Kidney (tissue), 14 donors: Measurements from ENCODE around the gene CNTNAP4. TPM values are rescaled to one million over a fixed set of nuclear protein-coding genes. Genes with fewer than 3 reads are reported as not detected.

ENCODE experiments used
- DNase-seq, 5 donors: peaks; one replicate each; pipeline ENCODE4 v3.0.0-alpha.2; 2013 to 2020
- FAIRE-seq: peaks from 2 replicates; lab custom pipeline; 2012; peaks lifted over from hg19 to GRCh38; lab: Jason Lieb, UNC
- H3K27ac ChIP-seq, 2 donors: one replicate each; pipeline ENCODE4 v1.7.0; 2013; ENCODE audit warnings: low read depth in 2 of 2, low read length in 2 of 2, inconsistent platforms in 1 of 2
- H3K27me3 ChIP-seq: one replicate; pipeline ENCODE4 v1.7.1; 2013; ENCODE audit warnings: low read length, inconsistent platforms; ENCODE audit not compliant: control insufficient read depth, insufficient read depth
- H3K36me3 ChIP-seq, 3 donors: one replicate each; pipeline versions ENCODE4 v1.7.0 to v1.7.1; 2013; ENCODE audit warnings: low read length in 3 of 3, control low read depth in 1 of 3, inconsistent platforms in 1 of 3; ENCODE audit not compliant: insufficient read depth in 3 of 3, control insufficient read depth in 2 of 3
- H3K4me1 ChIP-seq, 3 donors: one replicate each; pipeline versions ENCODE4 v1.7.0 to v1.7.1; 2013; ENCODE audit warnings: low read length in 3 of 3, inconsistent platforms in 1 of 3, low read depth in 1 of 3; ENCODE audit not compliant: control insufficient read depth in 2 of 3, insufficient read depth in 2 of 3
- H3K4me3 ChIP-seq, 3 donors: one replicate each; pipeline versions ENCODE4 v1.7.0 to v1.8.1; 2013; ENCODE audit warnings: low read length in 3 of 3, control low read depth in 1 of 3, inconsistent platforms in 1 of 3
- H3K9ac ChIP-seq, 3 donors: one replicate each; pipeline versions ENCODE4 v1.7.0 to v1.7.1; 2013; ENCODE audit warnings: low read length in 3 of 3, control low read depth in 1 of 3, inconsistent platforms in 1 of 3
- H3K9me3 ChIP-seq, 3 donors: one replicate each; pipeline versions ENCODE4 v1.7.0 to v1.7.1; 2013; ENCODE audit warnings: low read length in 3 of 3, control low read depth in 1 of 3, inconsistent platforms in 1 of 3; ENCODE audit not compliant: control insufficient read depth in 2 of 3, insufficient read depth in 1 of 3
- intact Hi-C: fragments of 100-400 bp; cut with DNase I; formaldehyde crosslinking; loops from one replicate; pipeline ENCODE4 v1.11.1; 2022
- polyA plus RNA-seq: library from polyadenylated mRNA; stranded (reverse); fragments of 350-450 nt; fragmentation: Illumina TruSeq; extraction: RNeasy Lipid Tissue Mini Kit (QIAGEN cat#74804); gene quantifications from one replicate; pipeline ENCODE4 v1.2.3, GENCODE V29; 2014; ENCODE audit warnings: low read depth, low replicate concordance; ENCODE audit not compliant: insufficient read depth
- total RNA-seq: library from RNA; stranded (reverse); fragmentation: NEBNext Ultra II Directional; extraction: Animal tissue kit (Norgen Biotek cat#: 25700); gene quantifications from one replicate; pipeline ENCODE4 v1.2.1, GENCODE V29; 2021
- TF ChIP-seq, protein P1 (sequence below): IDR thresholded peaks from 3 replicates; pipeline ENCODE4 v1.5.1; 2012; ENCODE audit warnings: mild to moderate bottlenecking, moderate library complexity, borderline replicate concordance; ENCODE audit not compliant: insufficient read depth; ENCODE audit errors: extremely low read depth
- donor health status: control.
- donor health status: control.
- donor health status: control.
- donor health status: control.
- donor health status: control.
- donor health status: DM: yes; HTN: yes; CAD: no.
- donor health status: Normal renal cell carcinoma (clear cell type).

Gene CNTNAP4
- total and polyA plus RNA-seq, 2 donors from 2014 or later: not detected

DNA sequence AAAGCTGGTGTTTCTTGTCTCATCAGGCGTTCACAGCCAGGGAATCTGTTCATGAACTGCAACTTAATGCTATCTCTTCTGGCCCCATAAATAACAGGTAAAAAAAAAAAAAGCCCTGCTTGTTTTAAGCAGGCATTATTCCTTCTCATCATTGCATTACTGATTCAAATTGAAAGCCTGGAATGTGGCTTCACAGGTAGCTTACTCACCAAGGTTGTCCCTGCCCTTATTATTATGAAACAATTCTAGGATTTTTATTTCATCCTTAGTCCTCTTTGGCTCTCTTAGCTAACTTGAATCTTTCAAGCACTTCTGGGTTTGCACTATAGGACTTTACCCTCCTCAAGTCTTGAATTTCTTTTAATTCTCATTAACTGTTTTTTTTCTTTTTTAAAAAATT is 113.3 kb downstream of the CNTNAP4 start:
- no peak for FAIRE-seq
- H3K9me3 ChIP-seq: no peaks in the 10 kb centered on the region
- H3K4me1 ChIP-seq: no peaks in the 10 kb centered on the region
- intact Hi-C loops: no loop called here
- no peak overlapping the region for H3K4me3 ChIP-seq
- DNase-seq: no peak
- no peaks in the 10 kb centered on the region for H3K27me3 ChIP-seq
- H3K36me3 ChIP-seq: no peaks in the 10 kb centered on the region
- no peak overlapping the region for H3K27ac ChIP-seq
- TF ChIP-seq, protein P1, sequence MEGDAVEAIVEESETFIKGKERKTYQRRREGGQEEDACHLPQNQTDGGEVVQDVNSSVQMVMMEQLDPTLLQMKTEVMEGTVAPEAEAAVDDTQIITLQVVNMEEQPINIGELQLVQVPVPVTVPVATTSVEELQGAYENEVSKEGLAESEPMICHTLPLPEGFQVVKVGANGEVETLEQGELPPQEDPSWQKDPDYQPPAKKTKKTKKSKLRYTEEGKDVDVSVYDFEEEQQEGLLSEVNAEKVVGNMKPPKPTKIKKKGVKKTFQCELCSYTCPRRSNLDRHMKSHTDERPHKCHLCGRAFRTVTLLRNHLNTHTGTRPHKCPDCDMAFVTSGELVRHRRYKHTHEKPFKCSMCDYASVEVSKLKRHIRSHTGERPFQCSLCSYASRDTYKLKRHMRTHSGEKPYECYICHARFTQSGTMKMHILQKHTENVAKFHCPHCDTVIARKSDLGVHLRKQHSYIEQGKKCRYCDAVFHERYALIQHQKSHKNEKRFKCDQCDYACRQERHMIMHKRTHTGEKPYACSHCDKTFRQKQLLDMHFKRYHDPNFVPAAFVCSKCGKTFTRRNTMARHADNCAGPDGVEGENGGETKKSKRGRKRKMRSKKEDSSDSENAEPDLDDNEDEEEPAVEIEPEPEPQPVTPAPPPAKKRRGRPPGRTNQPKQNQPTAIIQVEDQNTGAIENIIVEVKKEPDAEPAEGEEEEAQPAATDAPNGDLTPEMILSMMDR: no peak
- no peak overlapping the region for H3K9ac ChIP-seq

DNA sequence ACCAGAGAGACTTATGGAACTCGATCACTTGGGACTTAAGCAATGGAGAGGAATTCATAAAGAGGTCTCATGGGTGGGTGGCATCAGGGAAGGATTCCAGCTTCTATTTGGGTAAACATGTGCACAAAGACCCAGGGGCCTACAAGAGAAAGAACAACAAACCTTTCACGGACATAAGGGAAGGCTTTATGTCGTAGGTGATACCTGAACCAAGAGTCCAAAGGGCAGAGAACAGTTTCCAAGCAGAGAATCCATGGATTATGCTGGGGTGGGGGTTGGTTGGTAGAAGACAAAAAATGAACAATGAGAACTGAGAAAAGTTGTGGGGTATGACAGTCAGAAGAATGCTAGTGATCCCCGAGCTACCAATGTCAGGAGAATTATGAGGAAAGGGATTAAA is 119.8 kb downstream of the CNTNAP4 start:
- Histone ChIP-seq H3K36me3 (no peaks in the 10 kb centered on the region), H3K4me1 (no peaks in the 10 kb centered on the region), H3K27me3 (no peaks in the 10 kb centered on the region), H3K9me3 (no peaks in the 10 kb centered on the region), H3K4me3 (no peak overlapping the region), H3K27ac (no peak overlapping the region), H3K9ac (no peak overlapping the region)
- intact Hi-C loops: no loop called here
- no peak for FAIRE-seq
- no peak for DNase-seq
- TF ChIP-seq, protein P1: no peak

DNA sequence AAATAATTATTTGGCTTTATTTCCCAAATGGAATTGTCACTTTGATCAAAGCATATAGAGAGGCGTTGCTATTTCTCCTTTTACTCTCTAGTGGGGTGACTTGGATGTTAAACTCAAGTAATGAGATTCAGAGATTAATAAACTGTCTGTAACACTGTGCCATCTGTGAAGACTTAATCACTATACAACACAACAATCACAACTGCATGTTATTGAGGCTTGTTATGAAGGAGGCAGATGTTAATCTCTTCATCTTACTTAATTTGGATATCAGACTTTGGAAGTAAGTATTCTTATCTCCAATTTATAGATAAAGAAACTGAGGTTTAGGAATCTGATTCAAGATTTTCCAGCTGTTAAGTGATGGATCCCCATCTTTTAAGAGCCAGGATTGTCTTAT is 132.5 kb downstream of the CNTNAP4 start:
- intact Hi-C loops: no loop called here
- Histone ChIP-seq H3K4me1 (no peaks in the 10 kb centered on the region), H3K9ac (no peak overlapping the region), H3K9me3 (peaks cover 0 to 3% (median 0%) of the 10 kb centered on the region in 3 donors), H3K36me3 (no peaks in the 10 kb centered on the region), H3K27ac (no peak overlapping the region), H3K27me3 (no peaks in the 10 kb centered on the region), H3K4me3 (no peak overlapping the region)
- TF ChIP-seq, protein P1: no peak
- DNase-seq (no peak), FAIRE-seq (no peak)

DNA sequence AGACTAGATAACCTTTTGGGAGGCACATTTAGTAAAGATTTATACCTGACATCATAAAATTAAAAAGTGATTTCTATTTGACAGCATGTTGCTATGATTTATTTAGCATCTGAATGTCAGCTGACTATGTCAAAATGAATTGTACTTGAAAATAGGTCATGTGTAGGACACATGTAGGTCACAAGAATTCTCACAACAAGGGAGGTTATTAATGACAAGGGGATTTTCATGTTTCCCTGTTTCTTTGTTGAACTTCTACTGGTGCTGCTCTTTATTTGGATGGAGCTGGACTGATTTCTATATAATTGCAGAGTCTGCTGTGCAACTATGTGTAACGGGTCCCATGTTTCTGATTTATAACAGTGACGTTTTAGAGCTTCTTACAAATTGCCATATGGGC is 144.4 kb downstream of the CNTNAP4 start:
- Histone ChIP-seq H3K27me3 (no peaks in the 10 kb centered on the region), H3K9ac (no peak overlapping the region), H3K36me3 (no peaks in the 10 kb centered on the region), H3K4me3 (no peak overlapping the region), H3K27ac (no peak overlapping the region), H3K9me3 (no peaks in the 10 kb centered on the region), H3K4me1 (no peaks in the 10 kb centered on the region)
- FAIRE-seq (no peak), DNase-seq (no peak)
- intact Hi-C loops: no loop called here
- TF ChIP-seq, protein P1: no peak
